SK-N-SH treated with all-trans-retinoic acid at 6 μM for 48 hours (cell line): ENCODE measurements around the gene PBRM1.
"Not testable (repeated sequence)": the region's sequence is repeated elsewhere in the genome, so short reads cannot be mapped to it uniquely, and the experiment has no call there.

ENCODE experiments used
- ATAC-seq: fragments of 200-7000 bp; cut with Tn5 transposase; 3 replicates; pipeline ENCODE4 v1.9.1; 2020; ENCODE audit warnings: mild to moderate bottlenecking, moderate library complexity
- ARNTL ChIP-seq: fragments of 450-650 bp; formaldehyde crosslinking; IDR thresholded peaks from 2 replicates; pipeline ENCODE4 v1.5.0; 2020; ENCODE audit warnings: low read depth, mild to moderate bottlenecking, moderate library complexity, borderline replicate concordance
- BACH2 ChIP-seq: fragments of 250-450 bp; sonication (Bioruptor Pico); IDR thresholded peaks from 2 replicates; pipeline ENCODE4 v1.9.0; 2021; ENCODE audit warnings: mild to moderate bottlenecking, borderline replicate concordance
- CSDC2 ChIP-seq: fragments of 250-450 bp; sonication (Bioruptor Pico); IDR thresholded peaks from 2 replicates; pipeline ENCODE4 v1.5.0; 2020; ENCODE audit warnings: mild to moderate bottlenecking, moderate library complexity
- ESRRG ChIP-seq: fragments of 250-450 bp; sonication (Bioruptor Pico); IDR thresholded peaks from 2 replicates; pipeline ENCODE4 v1.6.1; 2021; ENCODE audit warnings: mild to moderate bottlenecking
- GLIS3 ChIP-seq: fragments of 250-450 bp; sonication (Bioruptor Pico); IDR thresholded peaks from 2 replicates; pipeline ENCODE4 v1.5.0; 2020; ENCODE audit warnings: mild to moderate bottlenecking, moderate library complexity
- OSR1 ChIP-seq: fragments of 250-450 bp; sonication (Bioruptor Pico); IDR thresholded peaks from 2 replicates; pipeline ENCODE4 v1.8.0; 2022; ENCODE audit warnings: moderate library complexity, mild to moderate bottlenecking, inconsistent platforms
- PPARA ChIP-seq: fragments of 250-450 bp; sonication (Bioruptor Pico); IDR thresholded peaks from 2 replicates; pipeline ENCODE4 v1.5.0; 2020; ENCODE audit warnings: mild to moderate bottlenecking, borderline replicate concordance
- RARB ChIP-seq: fragments of 250-450 bp; sonication (Bioruptor Pico); IDR thresholded peaks from 2 replicates; pipeline ENCODE4 v1.8.0; 2021; ENCODE audit warnings: mild to moderate bottlenecking, moderate library complexity
- SNAI2 ChIP-seq: fragments of 250-450 bp; sonication (Bioruptor Pico); IDR thresholded peaks from 2 replicates; pipeline ENCODE4 v1.5.0; 2020; ENCODE audit warnings: mild to moderate bottlenecking, moderate library complexity
- TCF4 ChIP-seq: fragments of 250-450 bp; sonication (Bioruptor Pico); IDR thresholded peaks from 2 replicates; pipeline ENCODE4 v1.8.0; 2021; ENCODE audit warnings: mild to moderate bottlenecking, moderate library complexity, borderline replicate concordance
- TOX ChIP-seq: fragments of 250-450 bp; sonication (Bioruptor Pico); IDR thresholded peaks from 2 replicates; pipeline ENCODE4 v1.8.0; 2021; ENCODE audit warnings: mild to moderate bottlenecking, moderate library complexity, borderline replicate concordance
- ZC3H10 ChIP-seq: fragments of 250-450 bp; sonication (Bioruptor Pico); IDR thresholded peaks from 2 replicates; pipeline ENCODE4 v1.5.1; 2021; ENCODE audit warnings: mild to moderate bottlenecking, moderate library complexity
- ZFP3 ChIP-seq: fragments of 250-450 bp; sonication (Bioruptor Pico); IDR thresholded peaks from 2 replicates; pipeline ENCODE4 v1.5.0; 2020; ENCODE audit warnings: mild to moderate bottlenecking, moderate library complexity
- ZFP30 ChIP-seq: fragments of 450-650 bp; formaldehyde crosslinking; IDR thresholded peaks from 2 replicates; pipeline ENCODE4 v1.5.0; 2022; ENCODE audit warnings: mild to moderate bottlenecking, moderate library complexity
- ZNF565 ChIP-seq: fragments of 450-650 bp; formaldehyde crosslinking; conservative IDR thresholded peaks from 2 replicates; pipeline ENCODE4 v1.5.0; 2020; ENCODE audit warnings: low read depth, mild to moderate bottlenecking, moderate library complexity
- ZNF70 ChIP-seq: fragments of 450-650 bp; formaldehyde crosslinking; IDR thresholded peaks from 2 replicates; pipeline ENCODE4 v1.5.0; 2020; ENCODE audit warnings: mild to moderate bottlenecking, moderate library complexity
- ZNF8 ChIP-seq: fragments of 450-650 bp; formaldehyde crosslinking; IDR thresholded peaks from 2 replicates; pipeline ENCODE4 v1.5.0; 2020; ENCODE audit warnings: mild to moderate bottlenecking, moderate library complexity
- TF ChIP-seq, protein P1 (sequence below): fragments of 250-450 bp; sonication (Bioruptor Pico); IDR thresholded peaks from 2 replicates; pipeline ENCODE4 v1.5.1; 2021; ENCODE audit warnings: mild to moderate bottlenecking, moderate library complexity
- TF ChIP-seq, protein P2 (sequence below): fragments of 250-450 bp; sonication (Bioruptor Pico); IDR thresholded peaks from 2 replicates; pipeline ENCODE4 v1.8.0; 2021; ENCODE audit warnings: low read depth, mild to moderate bottlenecking, moderate library complexity, borderline replicate concordance
- TF ChIP-seq, protein P3 (sequence below): fragments of 250-450 bp; sonication (Bioruptor Pico); IDR thresholded peaks from 2 replicates; pipeline ENCODE4 v1.8.0; 2020; ENCODE audit warnings: mild to moderate bottlenecking, moderate library complexity, borderline replicate concordance
- TF ChIP-seq, protein P4 (sequence below): fragments of 250-450 bp; sonication (Bioruptor Pico); IDR thresholded peaks from 2 replicates; pipeline ENCODE4 v1.5.0; 2020; ENCODE audit warnings: mild to moderate bottlenecking, moderate library complexity
- TF ChIP-seq, protein P5 (sequence below): fragments of 250-450 bp; sonication (Bioruptor Pico); IDR thresholded peaks from 2 replicates; pipeline ENCODE4 v1.5.1; 2020; ENCODE audit warnings: low read depth, mild to moderate bottlenecking, moderate library complexity

Gene PBRM1

DNA sequence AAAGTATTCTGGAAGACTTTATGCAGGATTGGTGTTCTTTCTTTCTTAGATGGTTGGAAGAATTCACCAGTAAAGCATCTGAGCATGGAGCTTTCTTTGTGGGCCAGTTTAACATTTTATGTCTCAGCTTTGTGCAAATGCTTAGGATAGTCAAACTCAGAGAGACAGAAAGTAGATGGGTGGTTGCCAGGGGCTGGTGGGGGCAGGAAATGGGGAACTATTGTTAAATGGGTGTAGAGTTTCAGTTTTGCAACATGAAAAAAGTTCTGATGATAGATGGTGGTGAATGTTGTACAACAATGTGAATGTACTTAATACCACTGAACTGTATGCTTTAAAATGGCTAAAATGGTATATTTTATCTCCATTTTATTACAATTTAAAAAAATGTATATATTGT lies 45.0 kb upstream of the PBRM1 start:
- ATAC-seq: no peak
- TF ChIP-seq ZFP30 (no peak), CSDC2 (CRISPR knock-in tag) (no peak), ARNTL (no peak), SNAI2 (no peak), BACH2 (CRISPR knock-in tag) (no peak), TOX (CRISPR knock-in tag) (no peak), RARB (no peak), GLIS3 (CRISPR knock-in tag) (no peak), TCF4 (CRISPR knock-in tag) (no peak), ZFP3 (no peak), PPARA (CRISPR knock-in tag) (no peak), ZC3H10 (CRISPR knock-in tag) (no peak), ZNF70 (CRISPR knock-in tag) (no peak), OSR1 (no peak)
- TF ChIP-seq, protein P1, sequence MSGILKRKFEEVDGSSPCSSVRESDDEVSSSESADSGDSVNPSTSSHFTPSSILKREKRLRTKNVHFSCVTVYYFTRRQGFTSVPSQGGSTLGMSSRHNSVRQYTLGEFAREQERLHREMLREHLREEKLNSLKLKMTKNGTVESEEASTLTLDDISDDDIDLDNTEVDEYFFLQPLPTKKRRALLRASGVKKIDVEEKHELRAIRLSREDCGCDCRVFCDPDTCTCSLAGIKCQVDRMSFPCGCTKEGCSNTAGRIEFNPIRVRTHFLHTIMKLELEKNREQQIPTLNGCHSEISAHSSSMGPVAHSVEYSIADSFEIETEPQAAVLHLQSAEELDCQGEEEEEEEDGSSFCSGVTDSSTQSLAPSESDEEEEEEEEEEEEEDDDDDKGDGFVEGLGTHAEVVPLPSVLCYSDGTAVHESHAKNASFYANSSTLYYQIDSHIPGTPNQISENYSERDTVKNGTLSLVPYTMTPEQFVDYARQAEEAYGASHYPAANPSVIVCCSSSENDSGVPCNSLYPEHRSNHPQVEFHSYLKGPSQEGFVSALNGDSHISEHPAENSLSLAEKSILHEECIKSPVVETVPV: no peak
- TF ChIP-seq, protein P2, sequence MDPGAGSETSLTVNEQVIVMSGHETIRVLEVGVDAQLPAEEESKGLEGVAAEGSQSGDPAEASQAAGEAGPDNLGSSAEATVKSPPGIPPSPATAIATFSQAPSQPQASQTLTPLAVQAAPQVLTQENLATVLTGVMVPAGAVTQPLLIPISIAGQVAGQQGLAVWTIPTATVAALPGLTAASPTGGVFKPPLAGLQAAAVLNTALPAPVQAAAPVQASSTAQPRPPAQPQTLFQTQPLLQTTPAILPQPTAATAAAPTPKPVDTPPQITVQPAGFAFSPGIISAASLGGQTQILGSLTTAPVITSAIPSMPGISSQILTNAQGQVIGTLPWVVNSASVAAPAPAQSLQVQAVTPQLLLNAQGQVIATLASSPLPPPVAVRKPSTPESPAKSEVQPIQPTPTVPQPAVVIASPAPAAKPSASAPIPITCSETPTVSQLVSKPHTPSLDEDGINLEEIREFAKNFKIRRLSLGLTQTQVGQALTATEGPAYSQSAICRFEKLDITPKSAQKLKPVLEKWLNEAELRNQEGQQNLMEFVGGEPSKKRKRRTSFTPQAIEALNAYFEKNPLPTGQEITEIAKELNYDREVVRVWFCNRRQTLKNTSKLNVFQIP (CRISPR knock-in tag): no peak

DNA sequence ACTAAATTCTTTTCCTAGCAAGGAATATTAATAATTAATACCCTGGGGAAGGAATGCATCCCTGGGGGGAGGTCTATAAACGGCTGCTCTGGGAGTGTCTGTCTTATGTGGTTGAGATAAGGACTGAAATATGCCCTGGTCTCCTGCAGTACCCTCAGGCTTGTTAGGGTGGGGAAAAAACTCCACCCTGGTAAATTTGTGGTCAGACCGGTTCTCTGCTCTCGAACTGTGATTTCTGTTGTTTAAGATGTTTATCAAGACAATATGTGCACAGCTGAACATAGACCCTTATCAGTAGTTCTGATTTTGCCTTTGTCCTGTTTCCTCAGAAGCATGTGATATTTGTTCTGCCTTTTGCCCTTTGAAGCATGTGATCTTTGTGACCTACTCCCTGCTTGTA lies 43.0 kb upstream of the PBRM1 start:
- ATAC-seq: not testable (repeated sequence)

DNA sequence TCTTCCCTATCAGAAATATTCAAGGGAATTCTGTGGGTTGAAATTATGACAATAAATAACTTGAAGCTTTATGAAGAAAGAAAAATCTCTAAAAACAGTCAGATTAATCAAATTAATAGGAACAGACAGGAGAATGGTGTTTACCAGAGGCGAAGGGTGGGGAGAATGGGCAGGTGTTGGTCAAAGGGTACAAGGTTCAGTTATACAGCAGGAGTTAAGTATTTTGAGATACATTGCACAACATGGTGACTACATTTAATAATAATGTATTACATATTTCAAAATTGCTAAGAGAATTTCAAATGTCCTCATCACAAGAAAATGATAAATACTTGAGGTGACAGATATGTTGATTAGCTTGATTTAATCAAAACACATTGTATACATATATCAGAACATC lies 38.8 kb upstream of the PBRM1 start:
- no peak for ATAC-seq
- TF ChIP-seq, protein P3, sequence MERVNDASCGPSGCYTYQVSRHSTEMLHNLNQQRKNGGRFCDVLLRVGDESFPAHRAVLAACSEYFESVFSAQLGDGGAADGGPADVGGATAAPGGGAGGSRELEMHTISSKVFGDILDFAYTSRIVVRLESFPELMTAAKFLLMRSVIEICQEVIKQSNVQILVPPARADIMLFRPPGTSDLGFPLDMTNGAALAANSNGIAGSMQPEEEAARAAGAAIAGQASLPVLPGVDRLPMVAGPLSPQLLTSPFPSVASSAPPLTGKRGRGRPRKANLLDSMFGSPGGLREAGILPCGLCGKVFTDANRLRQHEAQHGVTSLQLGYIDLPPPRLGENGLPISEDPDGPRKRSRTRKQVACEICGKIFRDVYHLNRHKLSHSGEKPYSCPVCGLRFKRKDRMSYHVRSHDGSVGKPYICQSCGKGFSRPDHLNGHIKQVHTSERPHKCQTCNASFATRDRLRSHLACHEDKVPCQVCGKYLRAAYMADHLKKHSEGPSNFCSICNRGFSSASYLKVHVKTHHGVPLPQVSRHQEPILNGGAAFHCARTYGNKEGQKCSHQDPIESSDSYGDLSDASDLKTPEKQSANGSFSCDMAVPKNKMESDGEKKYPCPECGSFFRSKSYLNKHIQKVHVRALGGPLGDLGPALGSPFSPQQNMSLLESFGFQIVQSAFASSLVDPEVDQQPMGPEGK (CRISPR knock-in tag): no peak
- TF ChIP-seq, all 23 proteins: peak for 0

DNA sequence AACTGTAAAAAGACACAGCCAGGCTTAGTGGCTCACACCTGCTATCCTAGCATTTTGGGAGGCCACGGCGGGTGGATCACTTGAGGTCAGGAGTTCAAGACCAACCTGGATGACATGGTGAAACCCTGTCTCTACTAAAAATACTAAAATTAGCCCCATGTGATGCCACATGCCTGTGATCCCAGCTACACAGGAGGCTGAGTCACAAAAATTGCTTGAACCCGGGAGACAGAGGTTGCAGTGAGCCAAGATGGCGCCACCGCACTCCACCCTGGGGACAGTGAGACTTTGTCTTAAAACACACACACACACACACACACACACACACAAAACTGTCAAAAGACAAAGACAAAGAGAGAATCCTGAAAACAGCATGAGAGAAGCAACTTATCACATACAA lies 38.2 kb upstream of the PBRM1 start:
- TF ChIP-seq, protein P1: no peak
- TF ChIP-seq ESRRG (CRISPR knock-in tag) (no peak), OSR1 (no peak), ZC3H10 (CRISPR knock-in tag) (no peak), BACH2 (CRISPR knock-in tag) (no peak), TCF4 (CRISPR knock-in tag) (no peak), ZNF8 (no peak), ZNF565 (CRISPR knock-in tag) (no peak), CSDC2 (CRISPR knock-in tag) (no peak), GLIS3 (CRISPR knock-in tag) (no peak)
- TF ChIP-seq, protein P2 (CRISPR knock-in tag): no peak
- TF ChIP-seq, protein P4, sequence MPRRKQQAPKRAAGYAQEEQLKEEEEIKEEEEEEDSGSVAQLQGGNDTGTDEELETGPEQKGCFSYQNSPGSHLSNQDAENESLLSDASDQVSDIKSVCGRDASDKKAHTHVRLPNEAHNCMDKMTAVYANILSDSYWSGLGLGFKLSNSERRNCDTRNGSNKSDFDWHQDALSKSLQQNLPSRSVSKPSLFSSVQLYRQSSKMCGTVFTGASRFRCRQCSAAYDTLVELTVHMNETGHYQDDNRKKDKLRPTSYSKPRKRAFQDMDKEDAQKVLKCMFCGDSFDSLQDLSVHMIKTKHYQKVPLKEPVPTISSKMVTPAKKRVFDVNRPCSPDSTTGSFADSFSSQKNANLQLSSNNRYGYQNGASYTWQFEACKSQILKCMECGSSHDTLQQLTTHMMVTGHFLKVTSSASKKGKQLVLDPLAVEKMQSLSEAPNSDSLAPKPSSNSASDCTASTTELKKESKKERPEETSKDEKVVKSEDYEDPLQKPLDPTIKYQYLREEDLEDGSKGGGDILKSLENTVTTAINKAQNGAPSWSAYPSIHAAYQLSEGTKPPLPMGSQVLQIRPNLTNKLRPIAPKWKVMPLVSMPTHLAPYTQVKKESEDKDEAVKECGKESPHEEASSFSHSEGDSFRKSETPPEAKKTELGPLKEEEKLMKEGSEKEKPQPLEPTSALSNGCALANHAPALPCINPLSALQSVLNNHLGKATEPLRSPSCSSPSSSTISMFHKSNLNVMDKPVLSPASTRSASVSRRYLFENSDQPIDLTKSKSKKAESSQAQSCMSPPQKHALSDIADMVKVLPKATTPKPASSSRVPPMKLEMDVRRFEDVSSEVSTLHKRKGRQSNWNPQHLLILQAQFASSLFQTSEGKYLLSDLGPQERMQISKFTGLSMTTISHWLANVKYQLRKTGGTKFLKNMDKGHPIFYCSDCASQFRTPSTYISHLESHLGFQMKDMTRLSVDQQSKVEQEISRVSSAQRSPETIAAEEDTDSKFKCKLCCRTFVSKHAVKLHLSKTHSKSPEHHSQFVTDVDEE (CRISPR knock-in tag): no peak
- TF ChIP-seq, protein P5, sequence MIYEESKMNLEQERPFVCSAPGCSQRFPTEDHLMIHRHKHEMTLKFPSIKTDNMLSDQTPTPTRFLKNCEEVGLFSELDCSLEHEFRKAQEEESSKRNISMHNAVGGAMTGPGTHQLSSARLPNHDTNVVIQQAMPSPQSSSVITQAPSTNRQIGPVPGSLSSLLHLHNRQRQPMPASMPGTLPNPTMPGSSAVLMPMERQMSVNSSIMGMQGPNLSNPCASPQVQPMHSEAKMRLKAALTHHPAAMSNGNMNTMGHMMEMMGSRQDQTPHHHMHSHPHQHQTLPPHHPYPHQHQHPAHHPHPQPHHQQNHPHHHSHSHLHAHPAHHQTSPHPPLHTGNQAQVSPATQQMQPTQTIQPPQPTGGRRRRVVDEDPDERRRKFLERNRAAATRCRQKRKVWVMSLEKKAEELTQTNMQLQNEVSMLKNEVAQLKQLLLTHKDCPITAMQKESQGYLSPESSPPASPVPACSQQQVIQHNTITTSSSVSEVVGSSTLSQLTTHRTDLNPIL (CRISPR knock-in tag): no peak
- ATAC-seq: no peak
